WTC11 (cell line): ENCODE data around the gene GAS6. TPM values are rescaled to one million over a fixed set of nuclear protein-coding genes. Genes with fewer than 3 reads are reported as not detected.

Source experiments
- ATAC-seq: fragments of 200-7000 bp; cut with Tn5 transposase; 2 replicates; pipeline ENCODE4 v1.10.0; 2021; ENCODE audit warnings: mild to moderate bottlenecking, moderate library complexity
- CTCF ChIA-PET: fragments of 300-600 bp; sonication (Branson Sonifier 250); formaldehyde crosslinking; loops from one replicate; lab custom pipeline; 2021; ENCODE audit warnings: antibody characterized with exemption; lab: Charles Lee
- POLR2A ChIA-PET: fragments of 350-600 bp; sonication (Branson Sonifier 250); formaldehyde crosslinking; loops from one replicate; lab custom pipeline; 2021; ENCODE audit warnings: antibody characterized with exemption; lab: Charles Lee
- DNase-seq: peaks from one replicate; pipeline ENCODE4 v3.0.0; 2021; ENCODE audit warnings: low spot score
- H3K27ac Mint-ChIP-seq: 2 replicates; pipeline ENCODE4 v1.8.0; 2021; ENCODE audit warnings: mixed read lengths
- H3K27me3 Mint-ChIP-seq: 2 replicates; pipeline ENCODE4 v1.8.0; 2021; ENCODE audit warnings: low read depth, mild to moderate bottlenecking, moderate library complexity, mixed read lengths
- H3K36me3 Mint-ChIP-seq: 2 replicates; pipeline ENCODE4 v1.8.0; 2021; ENCODE audit warnings: mixed read lengths
- H3K4me1 Mint-ChIP-seq: 2 replicates; pipeline ENCODE4 v1.8.0; 2022; ENCODE audit warnings: mixed read lengths
- H3K4me3 Mint-ChIP-seq: 2 replicates; pipeline ENCODE4 v1.8.0; 2021; ENCODE audit warnings: mild to moderate bottlenecking, moderate library complexity, mixed read lengths
- H3K9me3 Mint-ChIP-seq: 2 replicates; pipeline ENCODE4 v1.8.0; 2021; ENCODE audit warnings: mixed read lengths
- AFF4 ChIP-seq: sonication (generic); formaldehyde crosslinking; IDR thresholded peaks from 2 replicates; pipeline ENCODE4 v1.8.1; 2023; ENCODE audit warnings: mild to moderate bottlenecking, missing genetic modification reagents, borderline replicate concordance
- AR ChIP-seq: fragments of 250-450 bp; sonication (Bioruptor Pico); IDR thresholded peaks from 2 replicates; pipeline ENCODE4 v1.9.0; 2021; ENCODE audit warnings: mild to moderate bottlenecking
- FOXK1 ChIP-seq: sonication (generic); formaldehyde crosslinking; IDR thresholded peaks from 2 replicates; pipeline ENCODE4 v1.8.0; 2022; ENCODE audit warnings: mild to moderate bottlenecking, moderate library complexity, missing genetic modification reagents
- GABPB1 ChIP-seq: sonication (generic); formaldehyde crosslinking; IDR thresholded peaks from 2 replicates; pipeline ENCODE4 v1.8.1; 2023; ENCODE audit warnings: mild to moderate bottlenecking, missing genetic modification reagents
- MYBL2 ChIP-seq: sonication (generic); formaldehyde crosslinking; IDR thresholded peaks from 2 replicates; pipeline ENCODE4 v1.8.1; 2023; ENCODE audit warnings: mild to moderate bottlenecking, moderate library complexity, missing genetic modification reagents
- NFYB ChIP-seq: sonication (generic); formaldehyde crosslinking; conservative IDR thresholded peaks from 2 replicates; pipeline ENCODE4 v1.8.0; 2022; ENCODE audit warnings: low read depth, missing genetic modification reagents
- OVOL2 ChIP-seq: fragments of 250-450 bp; sonication (Bioruptor Pico); IDR thresholded peaks from 2 replicates; pipeline ENCODE4 v1.9.0; 2021; ENCODE audit warnings: mild to moderate bottlenecking, borderline replicate concordance
- SP1 ChIP-seq: sonication (generic); formaldehyde crosslinking; conservative IDR thresholded peaks from 2 replicates; pipeline ENCODE4 v1.8.1; 2022; ENCODE audit warnings: missing genetic modification reagents
- ZNF121 ChIP-seq: sonication (generic); formaldehyde crosslinking; IDR thresholded peaks from 2 replicates; pipeline ENCODE4 v1.8.0; 2023; ENCODE audit warnings: missing genetic modification reagents
- ZNF263 ChIP-seq: sonication (generic); formaldehyde crosslinking; IDR thresholded peaks from 2 replicates; pipeline ENCODE4 v1.8.1; 2022; ENCODE audit warnings: low read depth, mild to moderate bottlenecking, moderate library complexity, missing genetic modification reagents
- ZNF671 ChIP-seq: fragments of 250-450 bp; sonication (Bioruptor Pico); IDR thresholded peaks from 2 replicates; pipeline ENCODE4 v1.8.0; 2021; ENCODE audit warnings: mild to moderate bottlenecking
- total RNA-seq: library from RNA; stranded (reverse); gene quantifications from 3 replicates; pipeline ENCODE4 v1.2.3, GENCODE V29; 2021
- TF ChIP-seq, protein P1 (sequence below): sonication (generic); formaldehyde crosslinking; IDR thresholded peaks from 2 replicates; pipeline ENCODE4 v1.8.0; 2022; ENCODE audit warnings: mild to moderate bottlenecking, missing genetic modification reagents

GAS6 gene
- total RNA-seq, 1 experiment from 2014 or later: 29.4 TPM

DNA sequence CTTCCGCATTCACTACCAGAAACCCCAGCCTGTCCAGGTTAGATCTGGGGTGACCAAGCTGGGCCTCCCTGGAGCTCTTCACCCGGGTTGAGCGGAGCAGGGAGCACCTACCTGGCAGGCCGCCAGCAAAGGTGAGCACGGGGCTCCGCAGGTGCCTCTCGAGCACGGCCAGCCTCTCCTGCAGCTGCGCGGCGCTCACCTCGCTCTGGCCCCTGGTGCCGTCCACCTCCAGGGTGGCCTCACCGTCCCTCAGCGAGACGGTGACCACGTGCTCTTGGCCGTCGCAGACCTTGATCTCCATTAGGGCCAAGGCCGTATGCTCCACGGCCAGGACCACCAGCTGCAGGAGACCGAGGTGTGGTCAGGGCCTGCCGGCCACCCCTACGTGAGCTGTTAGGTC lies 42.0 kb downstream of the GAS6 start:
- Mint-ChIP-seq H3K4me1 (peaks cover 5% of the 10 kb centered on the region), H3K36me3 (peaks cover 7% of the 10 kb centered on the region), H3K27me3 (no peaks in the 10 kb centered on the region; the same call in 1 of the 2 replicates), H3K4me3 (no peak overlapping the region), H3K27ac (no peak overlapping the region), H3K9me3 (no peaks in the 10 kb centered on the region)
- POLR2A ChIA-PET: no interaction called here
- DNase-seq: no peak
- no peak for ATAC-seq
- no peak for TF ChIP-seq FOXK1 (CRISPR knock-in tag)
- TF ChIP-seq, protein P1, sequence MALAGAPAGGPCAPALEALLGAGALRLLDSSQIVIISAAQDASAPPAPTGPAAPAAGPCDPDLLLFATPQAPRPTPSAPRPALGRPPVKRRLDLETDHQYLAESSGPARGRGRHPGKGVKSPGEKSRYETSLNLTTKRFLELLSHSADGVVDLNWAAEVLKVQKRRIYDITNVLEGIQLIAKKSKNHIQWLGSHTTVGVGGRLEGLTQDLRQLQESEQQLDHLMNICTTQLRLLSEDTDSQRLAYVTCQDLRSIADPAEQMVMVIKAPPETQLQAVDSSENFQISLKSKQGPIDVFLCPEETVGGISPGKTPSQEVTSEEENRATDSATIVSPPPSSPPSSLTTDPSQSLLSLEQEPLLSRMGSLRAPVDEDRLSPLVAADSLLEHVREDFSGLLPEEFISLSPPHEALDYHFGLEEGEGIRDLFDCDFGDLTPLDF (CRISPR knock-in tag): no peak
- TF ChIP-seq SP1 (CRISPR knock-in tag): no peak
- TF ChIP-seq ZNF263: no peak
- TF ChIP-seq NFYB (CRISPR knock-in tag): no peak
- no peak for TF ChIP-seq ZNF671 (CRISPR knock-in tag)
- no peak for TF ChIP-seq OVOL2
- CTCF ChIA-PET: interaction anchor here (1.0 kb wide), 1 partner anchor 97 kb away, joined by 3 read pairs; no protein-coding TSS in a partner anchor

- H3K4me1 Mint-ChIP-seq: peaks cover 6% of the 10 kb centered on the region
- no peaks in the 10 kb centered on the region for H3K9me3 Mint-ChIP-seq
- TF ChIP-seq ZNF121: no peak
- no peak for TF ChIP-seq AFF4 (CRISPR knock-in tag)
- TF ChIP-seq AR (CRISPR knock-in tag): no peak
- no peak for TF ChIP-seq GABPB1 (CRISPR knock-in tag)
- DNase-seq (no peak), ATAC-seq (no peak)
- ChIA-PET CTCF (no interaction called here), POLR2A (no interaction called here)
- peaks cover 7% of the 10 kb centered on the region for H3K36me3 Mint-ChIP-seq
- H3K27ac Mint-ChIP-seq: peak overlapping the region; percentile 63; the same call in 1 of the 2 replicates
- no peak overlapping the region for H3K4me3 Mint-ChIP-seq
- H3K27me3 Mint-ChIP-seq: no peaks in the 10 kb centered on the region; the same call in 1 of the 2 replicates
Observed at GRCh38 chr13:113820813-113821651, 42.8 kb downstream of the GAS6 start.

DNA sequence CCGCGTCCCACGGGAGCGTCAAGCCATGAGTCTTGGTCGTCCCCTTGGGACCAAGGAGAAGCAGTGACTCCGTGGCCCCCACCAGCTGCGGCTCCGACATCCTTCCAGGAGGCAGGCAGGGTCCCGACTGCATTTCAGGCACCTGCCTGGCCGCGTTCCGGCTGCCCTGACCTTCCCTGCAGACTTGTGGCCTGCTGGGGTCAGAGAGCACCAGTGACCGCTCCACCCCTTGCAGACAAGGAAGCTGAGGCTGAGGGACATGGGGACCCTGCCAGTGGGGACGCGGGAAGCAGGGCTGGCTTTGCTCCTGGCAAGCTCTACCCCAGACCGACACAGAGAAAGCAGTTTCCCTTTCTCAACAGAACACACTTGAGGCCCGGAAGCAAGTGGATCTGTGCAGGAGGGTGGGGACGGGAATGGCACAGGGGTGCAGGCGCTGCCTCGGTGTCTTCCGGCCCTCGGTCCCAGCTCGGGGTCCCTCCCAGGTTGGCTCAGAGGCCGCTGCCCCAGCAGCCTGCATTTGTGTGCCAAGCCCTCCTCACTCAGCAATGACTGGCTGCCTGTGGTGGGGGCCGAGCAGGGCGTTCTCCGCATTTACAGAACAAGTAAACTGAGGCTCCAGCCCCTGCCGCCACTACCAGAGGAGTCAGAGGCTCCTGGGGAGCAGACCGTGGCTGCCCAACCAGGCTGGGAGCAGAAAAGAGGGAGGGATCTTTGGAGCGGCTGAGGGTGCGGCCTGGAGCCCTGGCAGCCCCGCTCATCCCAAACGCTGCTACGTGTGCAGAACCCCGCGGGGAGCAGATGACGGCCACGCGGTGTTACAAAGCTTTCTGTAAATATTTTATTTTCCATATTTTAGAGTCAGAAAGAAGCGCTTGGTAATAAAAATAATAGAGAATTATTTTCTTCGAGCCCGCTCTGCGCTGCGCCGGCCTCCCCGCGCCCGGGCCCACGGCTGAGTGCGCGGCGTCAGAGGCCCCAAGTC lies 43.9 kb downstream of the GAS6 start:
- Mint-ChIP-seq H3K27me3 (no peaks in the 10 kb centered on the region; the same call in 1 of the 2 replicates), H3K36me3 (peaks cover 7% of the 10 kb centered on the region), H3K4me1 (peaks cover 6% of the 10 kb centered on the region), H3K9me3 (no peaks in the 10 kb centered on the region), H3K4me3 (no peak overlapping the region), H3K27ac (no peak overlapping the region)
- POLR2A ChIA-PET: no interaction called here
- no peak for ATAC-seq
- DNase-seq: no peak
- CTCF ChIA-PET: interaction anchor here (0.8 kb wide), 1 partner anchor 17 kb away, joined by 3 read pairs; no protein-coding TSS in a partner anchor
- TF ChIP-seq MYBL2: no peak
